Iris pigment epithelial cell (primary cell): Measurements from ENCODE around the gene EXD3.
"Not testable (repeated sequence)": the region's sequence is repeated elsewhere in the genome, so short reads cannot be mapped to it uniquely, and the experiment has no call there.

Experiments
- DNase-seq: peaks from one replicate; pipeline ENCODE4 v3.0.0-alpha.2; 2011; ENCODE audit warnings: low read depth

EXD3 gene

DNA sequence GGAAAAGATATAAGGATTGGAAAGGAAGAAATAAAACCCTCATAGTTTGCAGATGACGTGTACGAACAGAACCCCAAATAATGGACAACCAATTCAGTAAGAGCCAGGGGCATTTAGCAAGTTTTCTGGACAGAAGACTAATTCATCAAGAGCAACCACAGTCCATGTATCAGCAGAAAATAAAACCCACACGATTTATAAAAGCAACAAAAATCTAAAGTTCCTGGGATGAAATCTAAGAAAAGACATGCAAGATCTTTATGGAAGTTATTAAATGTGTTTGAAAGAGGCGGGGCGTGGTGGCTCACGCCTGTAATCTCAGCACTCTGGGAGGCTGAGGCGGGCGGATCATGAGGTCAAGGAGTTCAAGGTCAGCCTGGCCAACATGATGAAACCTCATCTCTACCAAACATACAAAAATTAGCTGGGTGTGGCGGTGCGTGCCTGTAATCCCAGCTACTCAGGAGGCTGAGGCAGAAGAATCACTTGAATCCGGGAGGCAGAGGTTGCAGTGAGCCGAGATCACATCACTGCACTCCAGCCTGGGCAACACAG is 83.0 kb downstream of the EXD3 start:
- not testable (repeated sequence) for DNase-seq

DNA sequence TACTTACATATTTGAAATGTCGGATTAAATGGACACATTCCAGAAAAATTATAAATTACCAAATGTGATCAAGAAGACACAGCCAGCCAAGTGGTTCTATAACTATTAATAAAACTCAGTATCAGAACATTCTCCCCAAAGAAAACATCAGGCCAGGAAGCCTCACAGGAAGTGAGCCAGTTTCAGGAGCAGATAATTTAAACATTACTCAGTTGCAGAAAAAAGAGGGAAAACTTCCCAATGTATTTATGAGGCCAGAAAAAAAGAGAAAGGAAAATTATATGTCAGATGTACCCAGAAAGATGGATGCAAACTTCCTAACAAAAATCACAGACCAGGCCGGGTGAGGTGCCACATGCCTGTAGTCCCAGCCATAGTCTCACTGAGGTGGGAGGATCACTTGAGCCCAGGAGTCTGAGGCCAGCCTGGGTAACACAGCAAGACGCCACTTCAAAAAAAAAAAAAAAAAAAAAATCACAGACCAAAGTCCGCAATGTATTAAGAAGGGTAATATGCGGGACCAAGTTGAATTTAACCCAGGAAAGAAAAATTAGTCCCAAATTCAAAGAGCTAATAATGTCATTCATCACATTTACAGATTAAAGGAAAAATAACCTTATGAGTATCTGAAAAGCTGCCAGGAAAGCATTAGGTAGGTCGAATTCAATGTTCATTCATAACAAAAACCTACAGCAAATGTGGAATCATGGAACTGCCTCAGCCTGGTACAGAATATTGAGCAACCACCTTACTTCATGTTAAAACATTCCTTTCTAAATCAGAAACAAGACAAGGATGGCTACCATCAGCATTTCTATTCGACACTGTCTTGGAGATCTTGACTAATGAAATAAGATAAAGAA is 83.7 kb downstream of the EXD3 start:
- DNase-seq: peak; percentile 82

DNA sequence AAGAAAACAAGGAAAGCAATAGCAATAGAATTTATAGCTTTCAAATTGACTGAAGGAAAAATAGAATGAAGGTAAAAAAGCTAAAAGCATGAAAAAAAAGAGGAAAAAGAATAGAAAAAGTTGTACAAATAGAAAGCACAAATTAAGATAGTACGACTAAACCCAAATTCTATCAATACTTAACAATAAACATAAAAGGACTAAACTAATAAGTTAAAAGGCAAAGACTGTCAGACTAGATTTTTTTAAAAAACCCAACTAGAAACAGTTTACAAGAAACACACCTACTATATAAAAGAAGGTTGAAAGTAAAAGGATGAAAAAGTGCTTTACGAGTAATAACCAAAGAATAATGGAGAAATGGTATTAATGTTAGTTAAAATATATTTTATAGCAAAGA is 86.2 kb downstream of the EXD3 start:
- no peak for DNase-seq

DNA sequence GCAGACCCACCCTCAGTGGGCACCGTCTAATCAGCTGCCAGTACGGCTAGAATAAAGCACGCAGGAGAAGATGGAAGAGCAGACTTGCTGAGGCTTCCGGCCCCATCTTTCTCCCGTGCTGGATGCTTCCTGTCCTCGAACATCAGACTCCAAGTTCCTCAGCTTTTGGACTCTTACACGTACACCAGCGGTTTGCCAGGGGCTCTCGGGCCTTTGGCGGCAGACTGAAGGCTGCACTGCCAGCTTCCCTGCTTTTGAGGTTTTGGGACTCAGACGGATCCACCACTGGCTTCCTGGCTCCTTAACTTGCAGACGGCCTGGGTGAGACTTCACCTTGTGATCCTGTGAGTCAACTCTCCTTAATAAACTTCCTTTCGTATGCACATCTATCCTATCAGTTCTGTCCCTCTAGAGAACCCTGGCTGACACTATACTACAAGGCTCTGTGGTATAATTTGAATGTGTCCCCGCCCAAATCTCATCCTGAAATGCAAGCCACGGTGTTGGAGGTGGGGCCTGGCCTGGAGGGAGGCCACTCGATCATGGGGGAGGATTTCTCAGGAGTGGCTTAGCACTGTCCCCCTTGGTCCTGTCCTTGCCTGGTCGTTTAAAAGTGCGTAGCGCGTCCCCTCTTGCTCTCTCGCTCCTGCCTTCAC is 89.8 kb downstream of the EXD3 start:
- DNase-seq: peak; percentile 26

DNA sequence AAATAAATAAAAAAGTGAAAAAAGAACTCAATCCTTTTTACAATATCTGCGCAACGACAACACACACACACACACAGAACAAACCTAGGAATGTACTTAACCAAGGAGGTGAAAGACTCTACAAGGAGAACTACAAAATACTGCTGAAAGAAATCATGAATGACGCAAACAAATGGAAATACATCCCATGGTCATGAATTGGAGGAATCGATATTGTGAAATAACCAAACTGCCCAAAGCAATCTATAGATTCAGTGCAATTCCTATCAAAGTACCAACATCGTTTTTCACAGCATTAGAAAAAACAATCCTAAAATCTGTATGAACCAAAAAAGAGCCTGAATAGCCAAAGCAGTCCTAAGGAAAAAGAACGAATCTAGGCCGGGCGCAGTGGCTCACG is 91.0 kb downstream of the EXD3 start:
- no peak for DNase-seq

DNA sequence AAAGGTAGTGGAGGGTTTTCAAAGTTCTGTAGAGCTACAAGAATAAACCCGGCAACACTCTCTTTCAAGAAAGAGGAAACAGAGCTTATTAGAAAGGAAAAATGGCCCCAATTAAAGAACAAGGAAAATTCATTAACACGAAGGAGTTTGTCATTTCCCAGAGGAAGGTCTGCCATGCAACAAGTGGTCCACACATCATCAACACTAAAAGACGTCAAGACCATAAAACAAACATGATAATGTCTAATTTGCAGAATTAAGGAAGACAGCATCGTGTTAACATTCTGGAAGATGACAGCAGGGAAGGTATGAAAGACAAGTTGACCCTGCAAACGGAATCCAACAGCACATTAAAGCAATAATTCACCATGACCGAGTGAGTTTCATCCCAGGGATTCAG is 92.3 kb downstream of the EXD3 start:
- no peak for DNase-seq

DNA sequence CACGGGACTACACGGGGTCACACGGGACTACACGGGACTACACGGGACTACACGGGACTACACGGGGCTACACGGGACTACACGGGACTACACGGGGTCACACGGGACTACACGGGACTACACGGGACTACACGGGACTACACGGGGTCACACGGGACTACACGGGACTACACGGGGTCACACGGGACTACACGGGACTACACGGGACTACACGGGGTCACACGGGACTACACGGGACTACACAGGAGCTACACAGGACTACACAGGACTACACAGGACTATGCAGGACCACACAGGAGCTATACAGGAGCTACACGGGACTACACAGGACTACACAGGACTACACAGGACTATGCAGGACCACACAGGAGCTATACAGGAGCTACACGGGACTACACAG is 93.4 kb downstream of the EXD3 start:
- not testable (repeated sequence) for DNase-seq

DNA sequence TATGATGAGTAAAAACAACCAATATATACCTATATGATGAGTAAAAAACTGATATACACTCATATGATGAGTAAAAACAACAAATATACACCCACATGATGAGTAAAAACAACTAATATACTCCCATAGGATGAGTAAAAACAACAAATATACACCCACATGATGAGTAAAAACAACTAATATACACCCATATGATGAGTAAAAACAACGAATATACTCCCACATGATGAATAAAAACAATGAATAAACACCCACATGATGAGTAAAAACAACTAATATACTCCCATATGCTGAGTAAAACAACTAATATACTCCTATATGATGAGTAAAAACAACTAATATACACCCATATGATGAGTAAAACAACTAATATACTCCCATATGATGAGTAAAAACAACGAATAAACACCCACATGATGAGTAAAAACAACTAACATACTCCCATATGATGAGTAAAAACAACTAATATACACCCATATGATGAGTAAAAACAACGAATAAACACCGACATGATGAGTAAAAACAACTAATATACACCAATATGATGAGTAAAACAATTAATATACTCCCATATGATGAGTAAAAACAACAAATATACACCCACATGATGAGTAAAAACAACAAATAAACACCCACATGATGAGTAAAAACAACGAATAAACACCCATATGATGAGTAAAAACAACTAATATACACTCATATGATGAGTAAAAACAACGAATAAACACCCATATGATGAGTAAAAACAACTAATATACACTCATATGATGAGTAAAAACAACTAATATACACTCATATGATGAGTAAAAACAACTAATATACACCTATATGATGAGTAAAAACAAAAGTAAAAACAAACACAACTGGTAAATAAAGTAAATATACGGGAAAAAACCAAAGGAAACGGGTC is 95.1 kb downstream of the EXD3 start:
- not testable (repeated sequence) for DNase-seq

DNA sequence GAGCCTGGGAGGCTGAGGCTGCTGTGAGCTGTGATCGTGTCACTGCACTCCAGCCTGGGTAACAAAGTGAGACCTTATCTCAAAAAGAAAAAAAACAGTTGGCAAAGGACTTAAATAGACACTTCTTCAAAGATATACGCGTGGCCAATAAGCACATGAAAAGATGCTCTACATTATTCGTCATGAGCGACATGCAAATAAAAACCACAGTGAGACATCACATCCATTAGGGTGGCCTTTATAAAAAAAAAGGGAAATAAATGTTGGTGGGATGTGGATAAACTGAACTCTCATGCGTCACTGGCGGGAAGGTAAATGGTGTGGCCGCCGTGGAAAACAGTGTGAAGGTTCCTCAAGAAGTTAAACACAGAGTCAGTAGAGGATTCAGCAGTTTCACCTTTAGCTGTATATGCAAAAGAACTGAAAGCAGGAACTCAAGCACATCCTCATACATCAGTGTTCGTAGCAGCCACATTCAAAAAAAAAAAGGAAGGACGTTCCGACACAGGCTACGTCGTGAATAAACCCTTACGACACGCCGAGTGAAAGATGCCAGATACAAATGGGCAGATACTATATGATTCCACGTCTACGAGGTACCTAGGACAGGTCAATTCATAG is 96.4 kb downstream of the EXD3 start:
- DNase-seq: no peak

DNA sequence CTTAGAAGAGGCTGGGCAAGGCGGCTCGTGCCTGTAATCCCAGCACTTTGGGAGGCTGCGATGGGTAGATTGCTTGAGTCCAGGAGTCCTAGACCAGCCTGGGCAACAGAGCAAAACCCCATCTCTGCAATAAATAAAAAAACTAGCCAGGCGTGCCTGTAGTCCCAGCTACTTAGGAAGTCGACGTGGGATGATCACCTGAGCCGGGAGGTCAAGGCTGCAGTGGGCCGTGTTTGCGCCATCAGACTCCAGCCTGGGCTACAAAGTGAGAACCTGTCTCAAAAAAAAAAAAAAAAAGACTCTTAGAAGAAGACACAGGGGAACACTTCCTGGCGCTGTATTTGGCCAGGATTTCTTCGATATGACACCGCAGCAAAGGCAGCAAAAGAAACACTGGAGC is 97.2 kb downstream of the EXD3 start:
- DNase-seq: no peak

DNA sequence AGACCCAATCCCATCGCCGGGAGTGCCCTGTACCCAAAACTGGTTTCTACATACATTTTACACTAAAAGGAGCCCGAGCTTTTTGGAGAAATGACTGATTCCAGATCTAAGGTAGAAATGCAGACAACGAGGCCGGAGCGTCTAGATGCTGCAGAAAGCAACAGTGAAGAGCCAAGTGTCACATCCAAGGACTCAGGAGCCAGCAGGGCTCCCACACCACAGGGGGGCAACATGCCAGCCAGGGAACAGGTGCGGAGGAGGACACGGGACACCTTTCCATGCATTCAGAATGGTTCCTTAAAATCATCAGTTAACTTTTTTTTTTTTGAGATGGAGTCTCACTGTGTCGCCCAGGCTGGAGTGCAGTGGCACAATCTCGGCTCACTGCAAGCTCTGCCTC is 97.8 kb downstream of the EXD3 start:
- DNase-seq: no peak

DNA sequence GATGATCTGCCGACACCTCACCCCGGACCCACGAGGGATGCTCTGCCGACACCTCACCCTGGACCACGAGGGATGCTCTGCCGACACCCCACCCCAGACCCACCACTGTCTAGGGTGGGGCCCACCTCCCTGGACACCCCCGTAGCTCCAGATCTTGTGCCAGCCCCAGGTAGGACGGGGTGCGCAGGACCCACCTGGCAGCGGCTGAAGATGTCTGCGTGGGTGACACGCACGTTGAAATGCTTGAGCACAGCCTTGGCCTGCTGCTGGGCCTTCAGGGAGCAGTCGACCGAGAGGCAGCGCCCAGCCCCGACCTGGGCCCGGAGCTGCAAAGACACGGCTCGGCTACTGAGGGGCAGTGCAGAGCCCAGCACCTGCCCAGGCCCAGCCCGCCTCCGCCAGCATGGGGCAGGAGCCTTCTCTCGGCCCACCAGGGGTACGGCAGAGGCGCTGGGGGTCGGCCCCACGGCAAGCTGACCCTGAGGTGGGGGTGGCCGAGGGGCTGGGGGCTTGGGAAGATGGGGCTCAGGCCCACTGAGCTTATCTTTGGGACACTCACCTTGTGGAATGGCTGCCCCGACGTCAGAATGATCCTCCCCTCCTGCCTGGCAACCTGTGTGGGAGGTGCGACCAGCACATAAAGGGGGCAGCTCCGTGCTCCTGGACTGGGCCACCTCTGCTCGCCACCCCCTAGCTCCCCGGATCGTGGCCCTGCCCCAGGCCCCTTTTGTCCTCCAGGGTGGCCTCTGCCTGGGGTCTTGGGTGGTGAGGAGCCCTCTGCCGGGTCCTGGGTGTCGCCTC is 99.2 kb downstream of the EXD3 start:
- no peak for DNase-seq

DNA sequence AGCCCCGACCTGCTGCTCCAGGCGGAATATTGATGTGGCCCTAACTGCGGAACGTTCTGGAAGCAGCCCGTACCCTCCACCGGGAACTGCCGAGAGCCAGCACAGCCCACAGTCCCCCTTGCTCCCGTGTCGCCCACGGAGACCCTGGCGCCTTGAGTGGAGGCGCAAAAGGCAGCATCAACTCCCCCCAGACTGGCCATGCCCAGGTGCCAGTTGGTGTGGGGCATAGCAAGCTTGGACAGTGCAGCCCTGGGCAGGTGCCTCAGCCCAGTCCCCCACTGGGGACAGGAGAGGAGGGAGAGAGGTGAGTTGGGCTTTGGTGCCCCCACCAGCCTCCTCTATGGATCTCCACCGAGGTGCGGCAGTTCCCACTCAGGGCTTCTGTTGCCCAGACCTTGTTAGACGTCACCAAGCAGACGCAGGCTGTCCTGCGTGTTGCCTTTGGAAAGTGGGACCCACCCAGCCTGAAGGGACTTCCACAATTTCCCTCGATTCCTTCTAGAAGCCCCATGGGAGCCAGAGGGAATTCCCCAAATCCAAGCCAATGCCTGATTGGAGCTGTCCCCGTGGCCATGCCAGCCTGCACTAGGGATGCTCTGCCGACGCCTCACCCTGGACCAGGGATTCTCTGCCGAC is 101.1 kb downstream of the EXD3 start:
- DNase-seq: no peak

DNA sequence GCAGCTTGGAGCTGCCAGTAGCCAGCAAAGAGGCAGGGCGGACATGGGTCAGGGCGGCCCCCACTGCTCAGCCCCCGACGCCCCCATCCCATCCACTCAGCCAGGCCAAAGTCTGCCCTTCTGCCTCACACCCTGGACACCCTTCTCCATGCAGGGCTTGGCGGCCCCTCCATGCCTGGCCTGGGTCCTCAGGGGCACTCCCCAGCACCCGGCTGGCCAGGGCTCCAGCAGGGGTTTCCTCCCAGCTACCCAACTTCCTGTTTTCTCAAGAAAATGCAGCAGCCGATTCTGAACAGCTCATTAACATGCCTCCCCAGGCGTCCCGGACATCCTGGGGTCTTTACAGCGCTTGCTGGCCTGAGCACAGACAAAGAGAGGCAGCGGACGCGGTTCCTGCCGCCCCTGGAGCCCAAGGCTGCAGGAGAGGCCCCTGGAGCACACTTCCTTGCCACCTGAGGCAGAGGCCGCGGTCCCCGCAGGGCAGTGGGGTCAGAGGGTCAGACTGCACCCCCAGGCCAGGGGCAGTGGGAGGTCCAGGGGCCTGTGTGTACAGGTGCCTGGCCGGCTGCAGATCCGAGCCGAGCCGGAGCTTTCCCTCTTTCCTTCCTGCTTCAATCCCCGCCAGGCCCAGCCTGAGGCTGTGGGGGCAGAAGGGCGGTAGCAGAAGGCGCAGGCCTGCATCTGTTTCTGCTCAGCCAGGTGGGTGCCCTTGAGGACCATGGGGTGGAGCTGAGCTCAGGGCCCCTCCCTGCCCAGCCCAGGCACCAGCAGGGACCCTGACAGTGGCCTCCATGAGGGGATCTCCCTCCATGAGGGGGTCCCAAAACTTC is 102.2 kb downstream of the EXD3 start:
- no peak for DNase-seq

DNA sequence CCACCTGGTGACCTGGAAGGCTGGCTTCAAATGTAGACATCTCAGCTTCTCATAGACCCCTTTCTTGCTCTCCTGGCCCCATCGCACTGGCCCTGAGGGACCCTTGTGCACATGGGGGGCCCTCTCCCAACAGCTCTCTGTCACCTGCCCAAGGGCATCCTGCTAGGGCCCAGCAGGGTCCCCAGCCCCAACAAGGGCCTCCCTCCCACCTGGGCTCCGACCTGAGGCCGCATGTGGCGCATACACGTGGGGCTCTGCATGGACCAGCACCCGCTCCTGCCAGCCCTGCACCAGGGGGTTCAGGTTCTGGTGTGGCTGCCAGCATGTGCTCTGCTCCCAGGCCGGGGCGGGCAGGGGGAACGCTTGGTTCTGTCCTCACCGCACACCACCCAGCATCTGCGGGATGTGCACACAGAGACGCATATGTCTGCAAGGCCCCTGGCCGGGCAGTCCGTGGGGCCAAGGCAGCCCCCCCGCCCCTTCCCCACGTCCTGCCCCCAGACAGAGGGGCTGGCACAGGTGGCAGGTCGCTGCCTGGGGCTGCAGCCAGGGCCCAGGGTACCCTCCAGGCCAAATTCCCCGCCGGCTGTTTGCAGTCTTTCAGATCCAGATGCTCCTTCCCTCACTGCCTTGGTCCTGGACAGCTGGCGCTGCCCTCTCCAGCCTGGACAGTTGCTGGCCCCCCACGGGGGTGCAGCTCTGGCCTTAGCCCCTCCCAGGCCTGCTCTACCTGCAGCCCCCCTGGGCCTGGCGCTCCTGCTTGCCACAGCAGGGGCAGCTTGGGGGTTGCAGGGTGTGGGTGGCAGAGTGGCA is 103.0 kb downstream of the EXD3 start:
- no peak for DNase-seq

DNA sequence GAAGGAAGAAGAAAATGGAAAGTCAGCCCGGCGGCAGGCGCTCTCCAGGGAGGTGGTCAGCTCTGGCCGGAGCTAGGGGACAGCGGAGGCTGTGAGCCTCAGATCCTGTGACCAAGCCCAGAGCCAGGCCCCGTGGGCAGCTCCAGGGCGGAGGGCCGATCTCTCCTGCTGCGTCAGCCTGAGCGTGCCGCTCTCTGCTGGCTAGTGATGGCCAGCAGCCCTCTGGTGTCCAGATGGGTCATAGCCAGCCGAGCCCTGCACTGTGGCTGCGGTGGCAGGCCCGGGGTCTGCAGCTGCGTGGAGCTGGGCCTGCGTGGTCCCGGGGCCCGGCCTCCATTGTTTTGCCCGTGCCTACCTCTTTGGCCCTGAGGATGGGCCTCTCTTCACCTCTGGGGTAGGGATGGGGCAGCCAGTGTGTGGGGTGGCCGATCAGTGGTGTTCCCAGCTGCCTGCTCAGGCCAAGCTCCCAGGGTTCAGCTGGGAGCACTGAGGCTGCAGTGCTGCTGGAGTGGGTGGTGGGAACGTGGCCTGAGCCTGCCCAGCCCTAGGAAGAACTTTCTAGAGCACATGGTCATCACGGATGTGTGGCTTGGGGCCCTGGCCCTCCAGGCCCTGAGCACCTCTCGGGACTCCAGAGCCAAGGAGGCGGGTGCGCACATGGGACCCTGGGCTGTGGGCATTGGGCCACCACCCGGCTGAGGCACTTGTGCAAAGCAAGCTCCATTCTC is 103.8 kb downstream of the EXD3 start:
- no peak for DNase-seq

DNA sequence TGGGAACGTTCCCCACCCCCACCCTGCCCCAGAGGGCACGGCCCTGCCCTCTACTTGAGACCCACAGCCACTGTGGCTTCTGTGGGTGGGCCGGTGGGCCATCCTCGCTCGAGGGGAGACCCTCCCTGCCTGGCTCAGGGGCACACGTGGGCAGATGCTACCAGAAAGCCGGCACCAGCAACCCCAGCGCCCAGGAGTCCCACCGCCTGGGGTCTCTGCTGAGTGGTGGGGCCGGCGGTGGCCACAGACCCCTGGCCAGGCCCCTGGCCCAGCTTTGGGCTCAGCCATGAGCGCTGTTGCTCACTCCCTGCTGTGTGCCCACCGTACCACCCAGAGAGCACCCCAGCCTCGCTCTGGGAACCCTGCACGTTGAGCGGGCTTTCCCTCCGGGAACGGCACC is 104.4 kb downstream of the EXD3 start:
- no peak for DNase-seq
